Left forelimb (tissue), 1 donor: ENCODE data around the gene PHLPP1.

ENCODE experiments used
- DNase-seq: peaks from one replicate; pipeline ENCODE4 v3.0.0-alpha.2; 2018; ENCODE audit warnings: low spot score

Gene PHLPP1

DNA sequence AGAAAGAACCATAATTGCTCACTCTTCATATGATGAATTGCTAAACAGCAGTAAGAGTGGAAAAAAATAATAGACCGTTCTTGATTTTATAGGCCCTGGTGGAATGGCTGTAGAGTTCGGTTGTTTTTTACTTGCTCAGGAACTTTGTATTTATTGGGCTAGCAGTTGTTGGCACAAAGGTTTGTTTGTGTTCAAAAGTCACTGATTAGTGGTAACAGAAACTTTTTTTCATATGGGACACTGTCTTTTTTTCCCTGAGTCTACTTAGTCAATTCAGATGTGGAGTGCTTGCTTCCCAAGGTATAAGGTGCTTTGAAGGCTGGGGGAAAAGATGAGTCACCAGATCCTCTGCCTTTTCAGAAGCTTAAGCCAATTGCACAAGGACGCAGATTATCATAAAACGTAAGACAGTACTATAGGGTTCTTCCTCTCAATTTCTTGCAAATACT lies 25.8 kb downstream of the PHLPP1 start:
- no peak for DNase-seq

DNA sequence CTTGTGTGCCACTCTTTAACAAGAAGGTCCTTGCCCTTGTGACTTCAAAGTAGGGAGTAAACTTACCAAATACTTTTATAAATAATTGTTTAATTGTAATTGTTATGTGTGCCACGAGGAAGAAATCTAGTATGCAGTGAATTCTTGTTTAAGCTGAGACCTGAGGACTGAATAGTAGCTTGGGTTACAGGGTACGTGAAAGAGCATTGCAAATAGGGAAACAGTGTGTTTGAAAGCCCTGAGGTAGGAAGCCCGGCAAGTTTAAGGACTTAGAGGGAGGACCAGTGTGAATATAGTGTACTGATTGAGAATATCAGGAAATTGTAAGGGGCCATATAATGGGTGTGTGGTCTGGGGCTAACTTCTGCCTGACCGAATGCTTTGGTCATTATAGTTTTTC lies 26.2 kb downstream of the PHLPP1 start:
- no peak for DNase-seq

DNA sequence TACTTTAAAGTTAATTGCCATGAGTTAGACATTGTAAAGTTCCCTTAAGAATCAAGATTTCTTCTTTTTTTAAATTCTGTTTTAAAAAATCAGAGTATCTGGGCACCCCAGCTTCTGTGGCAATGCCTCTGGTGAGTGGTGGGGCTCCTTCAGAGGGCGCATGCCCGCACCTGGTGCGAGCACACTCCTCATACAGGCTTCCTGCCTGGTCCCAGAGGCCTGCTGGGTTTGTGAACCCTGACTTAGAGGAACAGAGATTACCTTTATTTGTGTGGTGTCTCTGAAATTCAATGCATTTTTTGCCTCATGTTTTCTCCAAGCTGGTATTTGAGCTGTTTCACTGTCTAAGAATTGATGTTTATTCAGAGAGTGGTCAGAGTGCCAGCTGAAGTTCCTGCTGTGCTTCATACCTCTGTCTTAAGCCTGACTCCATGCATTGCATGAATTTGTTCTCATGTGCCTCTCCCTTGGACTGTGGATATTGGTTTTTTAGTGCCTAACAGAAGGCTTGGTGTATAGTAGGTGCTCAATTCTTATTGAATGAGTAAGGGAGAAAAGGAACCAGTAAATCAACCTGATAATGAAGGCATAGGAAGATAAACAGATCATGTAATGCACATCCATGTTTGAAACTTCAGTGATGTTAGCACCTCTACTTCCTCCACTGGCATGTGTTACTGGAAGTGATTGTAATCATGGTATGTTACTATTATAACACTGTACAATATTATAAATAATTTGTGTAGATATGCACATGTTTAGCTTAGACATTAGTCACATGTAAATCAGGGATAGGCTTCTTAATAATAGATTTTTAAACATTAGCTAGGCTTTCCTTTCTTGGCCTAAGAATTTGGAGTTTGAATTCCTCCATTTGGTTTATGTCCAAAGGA lies 29.0 kb downstream of the PHLPP1 start:
- no peak for DNase-seq

DNA sequence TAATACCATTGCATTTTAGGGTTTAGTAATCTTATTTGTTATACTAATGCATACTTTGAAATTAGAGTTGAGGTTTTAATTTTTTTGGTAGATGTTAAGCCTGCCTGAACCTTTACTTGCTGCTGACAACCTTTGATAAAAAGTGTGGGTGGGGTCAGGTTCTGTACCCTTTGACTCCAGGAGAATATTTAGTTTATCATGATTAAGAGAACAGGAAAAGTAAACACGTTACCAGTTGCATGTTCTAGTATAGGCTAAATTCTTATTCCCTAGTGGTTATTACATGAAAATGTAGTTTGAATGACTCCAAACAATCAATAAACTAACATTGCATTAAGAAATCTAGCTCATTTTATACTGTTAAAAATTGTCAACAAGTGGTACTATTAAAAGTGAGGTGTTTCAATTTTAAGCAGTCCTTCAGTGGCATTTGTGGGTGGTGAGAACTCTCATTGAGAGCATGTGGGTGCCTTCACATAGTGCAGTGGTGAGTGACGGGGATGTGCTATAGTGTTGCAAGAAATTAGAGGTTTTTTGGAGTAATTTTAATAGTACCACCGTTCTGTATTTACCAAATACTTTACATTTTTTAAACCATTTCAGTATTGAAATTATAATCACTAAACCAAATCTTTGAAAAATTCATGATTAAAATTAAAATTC lies 29.9 kb downstream of the PHLPP1 start:
- no peak for DNase-seq

DNA sequence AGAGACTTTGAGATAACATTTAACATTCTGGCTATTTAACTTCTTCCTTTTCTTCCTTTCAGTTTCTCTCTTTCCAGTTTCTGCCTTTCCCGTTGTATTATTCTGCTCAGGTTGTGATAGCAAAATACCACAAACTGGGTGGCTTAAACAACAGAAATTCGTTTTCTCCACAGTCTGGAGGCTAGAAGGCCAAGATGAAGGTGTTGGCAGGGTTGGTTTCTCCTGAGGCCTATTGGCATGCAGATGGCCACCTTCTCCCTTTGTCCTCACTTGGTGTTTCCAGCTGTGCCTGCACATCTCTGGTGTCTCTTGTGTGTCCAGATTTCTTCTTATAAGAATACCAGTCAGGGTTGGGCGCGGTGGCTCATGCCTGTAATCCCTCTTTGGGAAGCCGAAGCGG lies 34.0 kb downstream of the PHLPP1 start:
- no peak for DNase-seq

DNA sequence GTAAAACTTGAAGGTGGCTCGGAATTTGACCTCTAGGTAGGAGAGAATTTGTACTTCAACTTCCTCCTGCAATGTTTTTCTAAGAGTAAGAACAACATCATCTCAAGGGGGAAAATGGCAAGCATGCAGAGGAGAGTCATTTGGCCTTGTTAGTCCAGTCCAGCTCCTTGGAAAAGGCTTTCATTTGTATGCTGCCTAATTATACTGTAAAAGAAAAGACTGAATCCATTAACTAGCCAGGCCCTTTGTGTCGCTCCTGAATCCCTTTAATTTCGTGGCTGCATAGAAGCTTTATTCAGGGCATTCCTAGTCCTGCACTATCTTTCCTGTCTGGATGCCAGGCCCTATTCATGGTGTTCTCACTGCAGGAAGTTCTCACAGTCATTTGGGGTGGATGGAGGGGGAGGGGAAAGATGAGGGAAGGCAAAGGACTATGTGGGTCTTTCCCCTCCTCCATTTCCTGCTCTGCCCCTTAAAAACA lies 36.0 kb downstream of the PHLPP1 start:
- DNase-seq, result no peak

DNA sequence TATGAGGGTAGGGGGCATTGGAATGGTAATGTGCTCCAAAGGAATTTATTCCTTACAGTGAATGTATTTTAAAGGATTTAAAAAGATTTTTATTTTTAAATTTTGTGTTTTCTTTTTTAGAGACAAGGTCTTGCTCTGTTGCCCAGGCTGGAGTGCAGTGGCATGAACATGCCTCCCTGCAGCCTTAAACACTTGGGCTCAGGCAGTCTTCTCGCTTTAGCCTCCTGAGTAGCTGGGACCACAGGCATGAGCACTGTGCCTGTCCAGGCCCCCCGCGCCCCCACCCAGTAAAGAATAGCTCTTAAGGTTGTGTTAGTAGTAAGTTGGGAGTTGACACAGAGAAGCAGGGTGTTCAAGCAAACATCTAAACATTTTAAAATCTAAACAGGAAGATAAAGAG lies 36.6 kb downstream of the PHLPP1 start:
- no peak for DNase-seq

DNA sequence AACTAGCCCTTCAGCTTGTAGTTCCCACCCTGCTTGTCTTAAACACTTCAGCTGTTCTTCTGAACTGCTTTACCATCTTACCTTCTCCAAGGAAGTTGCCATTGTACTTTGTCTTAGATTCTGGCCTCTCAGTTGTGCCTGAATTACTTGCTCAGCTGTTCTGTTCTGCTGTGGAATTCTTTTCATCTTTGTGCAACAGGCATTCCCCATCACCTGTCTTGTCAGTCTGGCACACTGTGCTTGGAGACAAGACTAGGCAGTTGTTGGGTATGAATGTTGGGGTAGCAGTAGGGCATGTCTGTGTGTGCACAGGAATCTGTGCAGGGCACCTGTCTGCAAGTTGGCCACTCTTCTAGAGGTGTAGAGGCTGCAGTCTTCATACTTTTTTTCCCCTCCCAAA lies 38.7 kb downstream of the PHLPP1 start:
- no peak for DNase-seq

DNA sequence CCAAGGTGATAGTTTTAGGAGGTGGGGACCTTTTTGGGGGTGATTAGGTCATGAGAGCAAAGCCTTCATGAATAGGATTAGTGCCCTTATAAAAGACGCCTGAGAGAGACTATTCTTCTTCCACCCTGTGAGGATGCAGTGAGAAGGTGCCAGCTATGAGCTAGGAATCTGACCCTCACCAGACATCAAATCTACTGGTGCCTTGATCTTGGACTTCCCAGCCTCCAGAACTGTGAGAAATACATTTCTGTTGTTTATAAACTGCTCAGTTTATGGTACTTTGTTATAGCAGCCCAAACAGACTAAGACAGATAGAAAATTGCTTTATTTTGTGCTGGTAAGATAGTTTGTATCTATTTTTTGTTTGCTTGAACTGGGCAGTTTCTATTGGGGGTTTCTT lies 40.1 kb downstream of the PHLPP1 start:
- DNase-seq, result no peak

DNA sequence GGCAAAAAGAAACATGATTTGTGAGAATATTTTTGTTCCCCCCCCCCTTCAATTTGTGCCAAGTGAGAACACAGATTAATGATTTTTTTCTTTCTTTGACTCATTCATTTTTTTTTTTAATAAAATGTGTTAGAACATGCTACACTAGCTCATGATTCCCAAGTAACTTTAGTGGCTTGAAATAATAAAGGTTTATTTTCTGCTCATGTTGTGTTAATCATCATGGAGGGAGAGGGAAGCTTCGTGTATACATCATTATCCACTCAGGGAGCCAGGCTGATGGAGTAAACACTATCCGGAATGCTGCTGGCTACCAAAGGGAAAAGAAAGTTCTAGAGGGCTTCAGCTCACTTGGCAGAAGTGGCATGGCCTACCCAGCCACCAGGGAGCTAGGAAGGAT lies 40.6 kb downstream of the PHLPP1 start:
- no peak for DNase-seq

DNA sequence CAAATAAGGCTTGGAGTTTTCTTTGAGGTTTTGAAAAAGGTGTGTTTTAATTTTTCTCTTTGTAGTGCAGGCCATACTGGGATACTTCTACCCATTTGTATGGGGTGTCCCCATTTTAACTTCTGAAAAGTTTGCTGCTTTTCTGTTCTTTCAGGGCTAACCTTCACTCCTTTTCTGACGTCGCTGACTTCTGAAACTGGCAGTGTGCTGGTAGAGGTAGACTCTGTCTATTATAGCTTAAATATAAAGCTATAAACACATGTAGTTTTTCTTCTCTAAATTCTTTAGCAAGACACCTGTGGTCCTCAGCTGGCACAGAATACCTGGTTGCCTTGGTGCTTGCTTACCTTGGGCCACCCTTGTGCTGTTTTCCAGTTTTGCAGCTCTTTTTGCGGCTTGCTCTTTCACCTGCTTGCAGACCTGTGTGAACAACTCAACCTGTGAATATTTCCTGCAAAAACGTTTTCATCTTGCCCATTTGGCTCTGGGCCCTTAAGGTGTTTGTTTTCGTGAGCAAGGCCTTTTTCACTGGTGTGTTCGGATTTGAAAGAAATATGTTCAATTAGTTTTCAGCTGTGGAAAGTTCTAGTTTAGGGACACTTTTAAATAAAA lies 42.2 kb downstream of the PHLPP1 start:
- no peak for DNase-seq

DNA sequence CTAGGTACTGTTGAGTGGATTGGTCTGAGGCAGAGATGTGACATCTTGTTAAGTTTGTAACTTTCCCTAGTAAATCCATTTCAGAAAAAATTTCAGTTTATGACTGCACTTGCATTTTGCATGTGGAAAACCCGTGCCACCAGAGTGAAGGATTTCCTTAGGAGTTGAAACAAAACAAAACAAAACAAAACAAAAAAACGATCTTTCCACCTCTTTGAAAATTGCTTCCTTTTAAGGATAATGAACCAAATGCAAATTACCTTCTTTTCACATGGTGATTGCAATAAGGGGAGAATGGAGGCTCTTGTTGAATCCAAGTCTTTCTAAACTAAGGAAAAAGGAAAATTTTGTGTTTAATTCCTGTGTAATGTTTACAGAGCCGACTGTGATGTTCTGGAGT lies 43.2 kb downstream of the PHLPP1 start:
- no peak for DNase-seq

DNA sequence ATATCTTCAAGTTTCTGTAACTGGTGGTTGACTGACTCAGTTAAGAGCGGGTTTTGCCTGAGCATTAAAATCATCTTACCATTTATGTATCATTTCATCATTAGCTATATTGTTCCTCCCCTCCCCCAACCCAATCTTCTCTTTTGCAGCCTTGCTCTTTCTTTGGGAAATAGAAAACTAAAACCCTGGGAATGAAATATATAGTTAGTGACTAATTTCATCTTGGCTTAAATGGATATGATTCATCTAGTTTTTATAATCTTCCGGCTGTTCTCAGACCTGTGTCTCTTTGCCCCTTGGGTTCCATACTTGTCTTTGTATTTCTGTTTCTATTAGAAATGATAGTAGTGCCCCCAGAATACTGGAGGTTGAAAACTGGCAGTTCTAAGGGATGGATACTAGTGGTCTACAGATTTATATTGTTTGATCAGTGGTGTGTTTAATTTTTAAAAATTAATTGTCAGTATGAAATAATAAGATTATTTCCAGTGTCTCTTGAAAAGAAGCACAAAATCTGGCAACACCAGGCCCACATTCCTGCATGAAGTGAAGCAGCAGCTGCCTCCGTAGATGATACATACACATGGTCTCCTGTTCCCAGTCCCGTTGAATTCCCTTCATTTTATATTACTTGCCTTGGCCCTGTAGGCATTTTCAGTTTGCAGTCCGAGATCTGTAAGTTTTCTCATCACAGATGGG lies 44.5 kb downstream of the PHLPP1 start:
- DNase-seq, result no peak

DNA sequence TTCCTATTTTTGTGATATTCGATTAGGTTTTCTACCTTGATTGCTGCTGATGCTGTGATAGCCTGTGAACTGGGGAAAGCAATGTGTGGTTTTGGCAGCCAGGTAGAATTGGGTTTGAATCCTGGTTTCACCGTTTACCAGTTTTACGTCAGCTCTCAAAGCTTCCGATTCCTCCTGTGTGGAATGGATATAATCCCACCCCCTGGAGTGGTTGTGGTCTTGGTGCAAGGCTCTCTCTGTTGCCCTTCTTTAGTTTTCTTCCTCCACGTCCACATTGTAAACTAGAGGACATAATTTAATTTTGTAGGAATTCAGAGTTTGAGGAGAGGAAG lies 45.0 kb downstream of the PHLPP1 start:
- no peak for DNase-seq

DNA sequence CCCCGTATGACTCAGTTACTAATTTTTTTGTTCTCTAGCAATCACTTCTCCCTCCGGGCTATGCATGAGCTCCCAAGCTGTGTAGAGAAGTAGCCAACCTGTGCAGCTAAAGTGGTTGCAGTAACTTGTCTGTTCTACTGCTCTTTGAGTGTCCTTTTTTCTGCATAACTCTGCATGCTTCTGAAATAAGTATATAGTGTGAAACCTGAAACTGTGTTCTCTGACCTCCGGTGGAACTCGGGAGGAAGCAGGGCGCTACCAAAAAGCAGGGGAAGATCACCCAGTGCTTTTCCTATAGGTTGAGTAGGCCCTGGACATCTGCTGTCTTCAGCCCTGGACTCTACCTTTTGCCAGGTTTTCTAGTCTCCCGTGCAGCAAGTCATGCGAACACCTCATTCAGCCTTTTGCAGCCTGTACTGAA lies 47.8 kb downstream of the PHLPP1 start:
- no peak for DNase-seq

DNA sequence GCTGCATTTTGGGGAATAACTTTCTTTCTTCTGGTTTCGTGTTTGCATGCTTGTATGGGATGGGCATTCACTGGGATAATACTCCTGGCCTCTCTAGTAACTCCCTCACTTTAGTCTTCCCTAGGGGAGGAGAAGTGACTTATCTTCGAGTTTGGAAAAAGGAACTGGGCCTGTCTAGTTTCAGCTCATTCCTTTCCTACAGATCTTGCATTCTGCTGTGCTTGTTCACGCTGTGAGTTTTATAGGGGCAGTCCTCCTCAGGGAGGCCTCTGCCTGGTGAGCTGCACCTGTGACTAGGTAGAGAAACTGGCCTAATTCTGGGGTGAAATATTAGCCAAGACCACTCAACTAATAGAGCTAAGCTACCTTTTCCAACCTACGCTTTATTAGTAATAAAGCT lies 50.9 kb downstream of the PHLPP1 start:
- DNase-seq, result no peak

DNA sequence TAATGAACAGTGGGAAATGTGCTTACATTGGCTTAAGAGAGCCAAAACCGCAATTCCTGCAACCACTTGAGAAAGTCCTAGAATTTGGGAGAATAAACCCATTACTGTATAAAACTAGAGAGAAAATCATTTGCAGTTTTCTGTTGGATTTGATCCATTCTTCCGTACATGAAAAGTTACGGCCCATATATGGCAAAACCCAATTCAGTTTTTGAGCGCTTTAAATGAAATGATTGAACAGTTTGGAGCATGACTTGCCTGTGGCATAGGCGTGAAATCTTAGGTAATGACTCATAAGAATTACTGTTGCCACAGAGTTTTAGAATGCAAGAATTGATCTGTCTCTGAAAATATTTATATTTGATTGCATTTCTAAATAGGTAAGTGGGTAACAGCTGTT lies 52.0 kb downstream of the PHLPP1 start:
- no peak for DNase-seq

DNA sequence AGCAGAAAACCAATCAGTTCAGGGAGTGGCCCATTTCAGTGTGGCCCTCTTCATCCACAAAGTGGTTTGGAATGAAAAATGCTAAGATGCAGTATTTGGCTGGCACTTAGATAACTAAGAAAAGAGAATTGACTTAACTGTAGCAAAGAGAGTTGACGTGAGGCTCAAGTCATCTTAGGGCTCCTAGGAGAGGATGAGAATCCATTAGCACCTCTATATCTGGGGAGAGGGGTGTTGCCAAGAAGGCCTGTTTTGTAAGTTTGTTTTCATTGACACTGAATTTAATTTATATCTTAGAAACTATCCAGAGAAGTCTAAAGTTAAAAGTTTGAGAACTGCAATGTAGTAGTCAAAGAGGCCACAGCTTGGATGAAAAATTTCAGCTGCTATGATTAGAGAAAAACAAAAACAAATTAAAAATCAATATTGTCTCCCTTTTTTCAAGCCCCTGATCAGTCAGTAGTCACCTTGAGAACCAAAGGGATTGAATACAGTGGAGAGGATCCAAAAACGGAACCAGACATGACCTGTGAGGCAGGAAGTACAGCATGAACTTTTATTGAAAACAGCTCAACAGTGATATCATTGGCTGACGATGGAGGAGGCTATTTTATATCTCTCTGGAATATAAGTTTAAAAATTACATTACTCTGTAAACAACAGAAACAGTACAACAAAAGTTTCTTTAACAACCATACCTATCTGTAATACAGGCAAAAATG lies 52.7 kb downstream of the PHLPP1 start:
- DNase-seq, result no peak

DNA sequence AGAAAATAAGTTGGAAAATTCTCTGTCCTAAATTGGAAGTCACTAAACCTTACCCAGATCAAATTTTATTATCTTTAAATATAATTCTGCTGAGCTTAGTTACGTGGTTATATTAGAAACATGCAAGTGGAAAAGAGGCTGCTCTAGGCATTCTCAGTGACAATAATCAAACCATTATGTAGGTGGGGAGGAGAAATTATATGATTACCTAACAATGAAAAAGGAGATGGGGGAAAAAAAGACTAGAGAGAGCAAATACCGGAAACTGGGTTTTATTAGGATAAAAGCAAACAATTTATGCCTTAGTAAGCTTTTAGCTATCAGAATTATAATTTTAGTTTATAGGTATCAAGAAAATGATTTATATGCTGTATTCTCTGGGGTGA lies 53.2 kb downstream of the PHLPP1 start:
- DNase-seq, result no peak

DNA sequence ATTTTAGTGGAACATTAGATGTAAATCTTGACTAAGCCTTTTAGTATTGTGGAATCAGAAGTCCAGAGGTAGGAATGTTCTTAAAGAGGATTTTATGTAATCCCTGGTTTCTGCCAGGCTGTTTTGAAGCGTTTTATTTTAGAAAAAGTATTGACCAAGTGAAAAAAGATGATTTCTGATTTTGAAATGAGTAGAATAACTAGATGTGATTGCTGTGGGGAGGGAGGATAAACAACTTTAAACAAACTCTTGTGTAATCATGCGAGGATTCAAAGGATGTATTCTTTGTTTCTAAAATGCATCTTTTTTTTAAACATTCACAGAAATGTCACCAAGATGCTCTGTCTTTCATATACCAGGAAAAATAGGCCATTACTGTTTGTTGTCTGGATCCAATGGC lies 53.9 kb downstream of the PHLPP1 start:
- DNase-seq, result no peak

DNA sequence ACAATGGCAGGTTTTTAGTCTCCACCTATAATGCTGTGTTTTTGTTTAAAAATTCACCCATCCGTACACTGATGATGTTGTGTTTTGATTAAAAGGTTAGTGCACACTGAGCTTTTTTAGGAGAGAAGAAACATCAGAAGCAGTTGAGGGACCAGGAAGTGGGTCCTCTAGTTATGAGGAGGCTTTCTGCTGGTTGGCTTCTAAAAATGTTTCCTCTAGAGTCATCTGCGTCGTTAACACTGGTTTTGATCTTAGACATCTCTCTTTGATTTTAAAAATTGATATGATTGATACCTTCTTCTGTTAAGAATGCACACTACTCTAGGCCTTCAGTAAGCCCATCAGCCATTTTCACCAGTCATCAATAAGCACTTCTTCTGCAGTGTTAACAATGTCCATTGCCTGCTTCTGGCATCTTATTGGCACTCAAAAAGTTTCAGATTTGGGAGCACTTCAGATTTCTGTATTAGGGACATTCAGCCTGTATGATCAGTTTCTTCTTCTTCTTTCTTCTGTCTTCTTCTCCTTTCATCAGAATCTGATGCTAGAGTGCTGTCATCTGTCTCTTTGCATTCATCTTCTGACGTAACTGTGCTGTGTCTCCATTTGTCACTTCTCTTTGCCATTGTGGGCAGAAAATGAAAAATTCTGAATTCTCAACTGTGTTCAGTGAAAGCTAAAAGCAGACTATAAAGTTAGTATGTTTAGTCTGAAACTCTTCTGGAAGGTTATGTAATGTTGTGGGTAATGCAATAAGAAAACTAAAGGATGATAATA lies 56.3 kb downstream of the PHLPP1 start:
- no peak for DNase-seq
